Measurements from ENCODE around the gene CTNNAL1.
A peak's percentile ranks its signal among the peaks of the same experiment; 100 is the strongest.
"Not testable (repeated sequence)": the region's sequence is repeated elsewhere in the genome, so short reads cannot be mapped to it uniquely, and the experiment has no call there.

The CTNNAL1 gene

GRCh38 chr9:108934323-108934893 is 78.9 kb downstream of the CTNNAL1 start, which contains the start of gene ABITRAM:
ABITRAM (plus strand) TSS chr9:108934400; CDS start chr9:108934487, 87 bp downstream.
- DNase-seq = peak in 51 of 56 donors; percentile 43 to 94 (median 84)

GRCh38 chr9:108933718-108934322 is 79.5 kb downstream of the CTNNAL1 start, which contains the start of gene ELP1:
ELP1 (minus strand) TSS chr9:108934124; CDS start chr9:108931146, 2,978 bp downstream.
- peak in 55 of 56 donors; percentile 69 to 96 (median 88) for DNase-seq

GRCh38 chr9:108933231-108933717 is 80.0 kb downstream of the CTNNAL1 start:
- DNase-seq = peak in 17 of 56 donors; percentile 12 to 56 (median 45)

- no peak for DNase-seq
These were observed 84.9 kb downstream of the CTNNAL1 start for GRCh38 chr9:108928386-108928785.

GRCh38 chr9:108924466-108924865 is 88.8 kb downstream of the CTNNAL1 start:
- no peak for DNase-seq

GRCh38 chr9:108921200-108921599 is 92.1 kb downstream of the CTNNAL1 start:
- DNase-seq = no peak

GRCh38 chr9:108920401-108920800 is 92.9 kb downstream of the CTNNAL1 start:
- DNase-seq = not testable (repeated sequence)

- DNase-seq = no peak
These were observed 93.8 kb downstream of the CTNNAL1 start for GRCh38 chr9:108919517-108919916.

GRCh38 chr9:108913391-108913790 is 99.9 kb downstream of the CTNNAL1 start:
- DNase-seq = no peak

GRCh38 chr9:108911820-108912219 is 101.5 kb downstream of the CTNNAL1 start:
- no peak for DNase-seq

- no peak for DNase-seq
These were observed 102.4 kb downstream of the CTNNAL1 start for GRCh38 chr9:108910914-108911313.

GRCh38 chr9:108910402-108910801 is 102.9 kb downstream of the CTNNAL1 start:
- no peak for DNase-seq

- DNase-seq = no peak
These were observed 107.8 kb downstream of the CTNNAL1 start for GRCh38 chr9:108905494-108905893.

GRCh38 chr9:108904161-108904560 is 109.1 kb downstream of the CTNNAL1 start:
- DNase-seq = no peak

GRCh38 chr9:108903420-108904103 is 109.7 kb downstream of the CTNNAL1 start:
- DNase-seq = no peak

- no peak for DNase-seq
These were observed 113.1 kb downstream of the CTNNAL1 start for GRCh38 chr9:108900176-108900575.

GRCh38 chr9:108899023-108899695 is 114.1 kb downstream of the CTNNAL1 start:
- not testable (repeated sequence) for DNase-seq

GRCh38 chr9:108897324-108898096 is 115.8 kb downstream of the CTNNAL1 start:
- no peak for DNase-seq

GRCh38 chr9:108894225-108894997 is 118.9 kb downstream of the CTNNAL1 start:
- DNase-seq = no peak
